Subcutaneous abdominal adipose tissue (tissue), 5 donors: ENCODE data around the gene YIPF4.

Experiments
- H3K27ac ChIP-seq: one replicate; pipeline ENCODE4 v1.7.0; 2013; ENCODE audit warnings: low read depth, mild to moderate bottlenecking, inconsistent platforms, low read length, moderate library complexity
- H3K27me3 ChIP-seq, 5 donors: one replicate each; pipeline ENCODE4 v1.7.0; 2013; ENCODE audit warnings: low read length in 5 of 5, inconsistent platforms in 1 of 5; ENCODE audit not compliant: control insufficient read depth in 5 of 5, insufficient read depth in 4 of 5
- H3K36me3 ChIP-seq, 5 donors: one replicate each; pipeline ENCODE4 v1.7.0; 2013; ENCODE audit warnings: low read length in 5 of 5; ENCODE audit not compliant: control insufficient read depth in 5 of 5, insufficient read depth in 5 of 5
- H3K4me1 ChIP-seq, 5 donors: one replicate each; pipeline ENCODE4 v1.7.0; 2013; ENCODE audit warnings: low read length in 5 of 5, mild to moderate bottlenecking in 3 of 5, moderate library complexity in 1 of 5; ENCODE audit not compliant: control insufficient read depth in 5 of 5, insufficient read depth in 5 of 5
- H3K4me3 ChIP-seq, 5 donors: one replicate each; pipeline ENCODE4 v1.7.0; 2013; ENCODE audit warnings: low read length in 5 of 5, low read depth in 1 of 5
- H3K9ac ChIP-seq, 5 donors: one replicate each; pipeline ENCODE4 v1.7.0; 2013; ENCODE audit warnings: low read length in 5 of 5, mild to moderate bottlenecking in 4 of 5, moderate library complexity in 3 of 5
- H3K9me3 ChIP-seq, 5 donors: one replicate each; pipeline ENCODE4 v1.7.0; 2013; ENCODE audit warnings: low read length in 5 of 5; ENCODE audit not compliant: control insufficient read depth in 5 of 5
- donor health status: healthy.
- donor health status: healthy.
- donor health status: healthy.
- donor health status: healthy.
- donor health status: healthy.

The YIPF4 gene

GRCh38 chr2:32277674-32278477, at the start of gene YIPF4:
TSS of gene YIPF4 (plus strand) at chr2:32277904. CDS start at chr2:32278156, 252 bp downstream.
- peak within 1 kb of the TSS; percentile 88 to 98 (median 95) for H3K4me3 ChIP-seq
- H3K4me1 ChIP-seq: peaks cover 0 to 20% (median 16%) of the 10 kb centered on the region in 5 donors
- H3K9ac ChIP-seq: peak within 1 kb of the TSS; percentile 92 to 100 (median 98)
- H3K9me3 ChIP-seq: no peaks in the 10 kb centered on the region
- peaks cover 0 to 3% (median 0%) of the 10 kb centered on the region in 5 donors for H3K27me3 ChIP-seq
- H3K27ac ChIP-seq: peak within 1 kb of the TSS; percentile 59
- peaks cover 0 to 10% (median 4%) of the 10 kb centered on the region in 5 donors for H3K36me3 ChIP-seq

- Histone ChIP-seq H3K9ac (no peak overlapping the region), H3K9me3 (no peaks in the 10 kb centered on the region), H3K4me1 (no peaks in the 10 kb centered on the region), H3K27ac (no peak overlapping the region), H3K4me3 (no peak overlapping the region), H3K27me3 (no peaks in the 10 kb centered on the region), H3K36me3 (peaks cover 13 to 32% (median 24%) of the 10 kb centered on the region in 5 donors)
Measured at GRCh38 chr2:32228181-32228580, 49.5 kb upstream of the YIPF4 start.

- Histone ChIP-seq H3K9ac (no peak overlapping the region), H3K4me3 (no peak overlapping the region), H3K9me3 (no peaks in the 10 kb centered on the region), H3K4me1 (no peaks in the 10 kb centered on the region), H3K36me3 (peaks cover 9 to 23% (median 15%) of the 10 kb centered on the region in 5 donors), H3K27ac (no peak overlapping the region), H3K27me3 (no peaks in the 10 kb centered on the region)
Measured at GRCh38 chr2:32229635-32230034, 48.1 kb upstream of the YIPF4 start.

- no peaks in the 10 kb centered on the region for H3K4me1 ChIP-seq
- H3K9ac ChIP-seq: no peak overlapping the region
- no peak overlapping the region for H3K27ac ChIP-seq
- no peaks in the 10 kb centered on the region for H3K27me3 ChIP-seq
- H3K36me3 ChIP-seq: peaks cover 4 to 13% (median 8%) of the 10 kb centered on the region in 5 donors
- no peak overlapping the region for H3K4me3 ChIP-seq
- no peaks in the 10 kb centered on the region for H3K9me3 ChIP-seq
Measured at GRCh38 chr2:32231959-32232358, 45.7 kb upstream of the YIPF4 start.

- Histone ChIP-seq H3K36me3 (peaks cover 4 to 23% (median 9%) of the 10 kb centered on the region in 5 donors), H3K4me3 (no peak overlapping the region), H3K27me3 (no peaks in the 10 kb centered on the region), H3K9me3 (no peaks in the 10 kb centered on the region), H3K9ac (no peak overlapping the region), H3K4me1 (no peaks in the 10 kb centered on the region), H3K27ac (no peak overlapping the region)
Measured at GRCh38 chr2:32235315-32235714, 42.4 kb upstream of the YIPF4 start.

- Histone ChIP-seq H3K4me1 (no peaks in the 10 kb centered on the region), H3K27me3 (no peaks in the 10 kb centered on the region), H3K9me3 (no peaks in the 10 kb centered on the region), H3K9ac (no peak overlapping the region), H3K36me3 (peaks cover 4 to 23% (median 9%) of the 10 kb centered on the region in 5 donors), H3K27ac (no peak overlapping the region), H3K4me3 (no peak overlapping the region)
Measured at GRCh38 chr2:32237488-32237887, 40.2 kb upstream of the YIPF4 start.

- Histone ChIP-seq H3K9ac (no peak overlapping the region), H3K27me3 (no peaks in the 10 kb centered on the region), H3K9me3 (no peaks in the 10 kb centered on the region), H3K4me3 (no peak overlapping the region), H3K27ac (no peak overlapping the region), H3K36me3 (peaks cover 4 to 23% (median 9%) of the 10 kb centered on the region in 5 donors), H3K4me1 (no peaks in the 10 kb centered on the region)
Measured at GRCh38 chr2:32237996-32238395, 39.7 kb upstream of the YIPF4 start.

- Histone ChIP-seq H3K27ac (no peak overlapping the region), H3K4me3 (no peak overlapping the region), H3K9ac (no peak overlapping the region), H3K9me3 (no peaks in the 10 kb centered on the region), H3K4me1 (no peaks in the 10 kb centered on the region), H3K27me3 (no peaks in the 10 kb centered on the region), H3K36me3 (peaks cover 0 to 9% (median 4%) of the 10 kb centered on the region in 5 donors)
Measured at GRCh38 chr2:32242331-32242730, 35.4 kb upstream of the YIPF4 start.

GRCh38 chr2:32246911-32247310, 30.8 kb upstream of the YIPF4 start:
- H3K27ac ChIP-seq: no peak overlapping the region
- H3K9ac ChIP-seq: no peak overlapping the region
- H3K9me3 ChIP-seq: no peaks in the 10 kb centered on the region
- no peaks in the 10 kb centered on the region for H3K27me3 ChIP-seq
- peaks cover 0 to 16% (median 0%) of the 10 kb centered on the region in 5 donors for H3K36me3 ChIP-seq
- no peaks in the 10 kb centered on the region for H3K4me1 ChIP-seq
- no peak overlapping the region for H3K4me3 ChIP-seq

- Histone ChIP-seq H3K36me3 (peaks cover 0 to 16% (median 0%) of the 10 kb centered on the region in 5 donors), H3K27me3 (no peaks in the 10 kb centered on the region), H3K4me1 (no peaks in the 10 kb centered on the region), H3K4me3 (no peak overlapping the region), H3K9me3 (no peaks in the 10 kb centered on the region), H3K27ac (no peak overlapping the region), H3K9ac (no peak overlapping the region)
Measured at GRCh38 chr2:32248299-32248698, 29.4 kb upstream of the YIPF4 start.
